Suppressor macrophage treated with lipopolysaccharide for 1 hour (primary cell): ENCODE data around the gene IL2RA.

Experiments used
- DNase-seq, 3 donors: peaks; one replicate each; pipeline ENCODE4 v3.0.0-alpha.2; 2020 to 2022

Gene IL2RA

GRCh38 chr10:6037422-6037821 is 24.7 kb downstream of the IL2RA start:
- no peak for DNase-seq

- DNase-seq = no peak
Observed at GRCh38 chr10:6036861-6037321, 25.3 kb downstream of the IL2RA start.

- DNase-seq = peak; percentile 77 to 84 (median 80)
Observed at GRCh38 chr10:6035931-6036575, 26.1 kb downstream of the IL2RA start.

- no peak for DNase-seq
Observed at GRCh38 chr10:6035101-6035834, 26.9 kb downstream of the IL2RA start.

- peak; percentile 31 to 55 (median 47) for DNase-seq
Observed at GRCh38 chr10:6034371-6034770, 27.8 kb downstream of the IL2RA start.

- peak; percentile 91 to 98 (median 97) for DNase-seq
Observed at GRCh38 chr10:6033954-6034353, 28.2 kb downstream of the IL2RA start.

GRCh38 chr10:6030940-6031339 is 31.2 kb downstream of the IL2RA start:
- no peak for DNase-seq

- no peak for DNase-seq
Observed at GRCh38 chr10:6030217-6030616, 31.9 kb downstream of the IL2RA start.

GRCh38 chr10:6027929-6028328 is 34.2 kb downstream of the IL2RA start:
- DNase-seq = no peak

- DNase-seq = no peak
Observed at GRCh38 chr10:6025683-6026255, 36.4 kb downstream of the IL2RA start.

GRCh38 chr10:6024334-6024682 is 37.9 kb downstream of the IL2RA start:
- no peak for DNase-seq

GRCh38 chr10:6023661-6024333 is 38.4 kb downstream of the IL2RA start:
- no peak for DNase-seq

GRCh38 chr10:6022660-6023059 is 39.5 kb downstream of the IL2RA start:
- DNase-seq = no peak

GRCh38 chr10:6020826-6021225 is 41.3 kb downstream of the IL2RA start:
- peak; percentile 57 to 71 (median 60) for DNase-seq

GRCh38 chr10:6019796-6020195 is 42.4 kb downstream of the IL2RA start:
- no peak for DNase-seq

- no peak for DNase-seq
Observed at GRCh38 chr10:6019010-6019782, 43.0 kb downstream of the IL2RA start.

GRCh38 chr10:6018422-6018821 is 43.7 kb downstream of the IL2RA start:
- DNase-seq = peak in 1 of 3 donors; percentile 27

GRCh38 chr10:6017781-6018354 is 44.3 kb downstream of the IL2RA start:
- no peak for DNase-seq

- peak; percentile 84 to 89 (median 89) for DNase-seq
Observed at GRCh38 chr10:6014241-6014761, 47.9 kb downstream of the IL2RA start.

GRCh38 chr10:6013413-6014192 is 48.6 kb downstream of the IL2RA start:
- DNase-seq = no peak
